ENCODE measurements around the gene SMAD6. TPM values are rescaled to one million over a fixed set of nuclear protein-coding genes. Genes with fewer than 3 reads are reported as not detected.

SMAD6 gene
- total and polyA plus RNA-seq, 2 donors (not counting 1 experiment from before 2014, with no cell fraction given): 0.03 to 0.37 TPM

DNA sequence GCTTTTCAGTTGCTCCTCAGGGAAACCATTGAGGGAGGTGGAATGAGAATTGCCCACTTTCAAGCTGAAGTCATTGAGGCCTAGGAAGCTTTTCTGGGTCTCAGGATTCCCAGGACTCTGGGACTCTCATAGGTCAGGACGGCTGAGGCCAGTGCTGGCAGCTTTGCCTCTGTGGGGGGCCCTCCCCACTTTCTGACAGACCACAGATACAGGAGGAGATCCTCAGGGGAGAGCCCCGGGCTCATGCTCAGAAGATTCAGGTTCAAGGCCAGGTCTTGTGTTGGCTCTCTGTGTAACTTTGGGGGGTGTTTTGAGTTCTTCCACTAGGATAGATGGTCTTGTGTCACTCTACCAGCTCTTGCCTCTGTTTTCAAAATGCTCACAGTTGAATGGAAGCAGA is 50.0 kb downstream of the SMAD6 start:
- H2AFZ ChIP-seq (ENCODE audit: insufficient read depth, low read depth, low read length, poor library complexity, severe bottlenecking): no peak overlapping the region
- no peak overlapping the region for H3K4me2 ChIP-seq (replicated peaks; ENCODE audit: low read depth, low read length, poor library complexity, severe bottlenecking)
- no peak overlapping the region for H3K4me3 ChIP-seq (ENCODE audit: control extremely low read depth in 1 of 5, extremely low read depth in 1 of 5, insufficient read depth in 1 of 5, low read depth in 2 of 5, low read length in 4 of 5)
- no peak overlapping the region for H3K9ac ChIP-seq (ENCODE audit: low read length)
- Mint-ChIP-seq H3K9me3 (ENCODE audit: insufficient read depth) (no peaks in the 10 kb centered on the region), H3K4me1 (peaks cover 2% of the 10 kb centered on the region), H3K27ac (no peak overlapping the region), H3K27me3 (peaks cover 21% of the 10 kb centered on the region), H3K4me3 (no peak overlapping the region)
- ATAC-seq (ENCODE audit: low read depth): no peak
- CTCF ChIA-PET: interaction anchor here (1.4 kb wide), 1 partner anchor 133 kb away, joined by 5 read pairs; no protein-coding TSS in a partner anchor
- POLR2A ChIA-PET: no interaction called here
- H3K9me3 ChIP-seq (ENCODE audit: control extremely low read depth in 1 of 3, control insufficient read depth in 2 of 3, insufficient read depth in 1 of 3, low read length in 2 of 3): peaks cover 0 to 32% (median 14%) of the 10 kb centered on the region in 3 donors
- H4K20me1 ChIP-seq (ENCODE audit: control insufficient read depth, insufficient read depth, low read length, poor library complexity, severe bottlenecking): no peaks in the 10 kb centered on the region
- H3K27ac ChIP-seq (ENCODE audit: low read length in 2 of 2): no peak overlapping the region
- H3K36me3 ChIP-seq (replicated peaks in 1 of 2; ENCODE audit: control extremely low read depth in 1 of 2, control insufficient read depth in 1 of 2, extremely low read depth in 1 of 2, insufficient read depth in 2 of 2, low read length in 1 of 2): no peaks in the 10 kb centered on the region
- intact Hi-C loops (cut with micrococcal nuclease): no loop called here
- WGBS (ENCODE audit: insufficient coverage): 100% methylated on average over 1 of the region's 2 CpGs
- no peaks in the 10 kb centered on the region for H3K4me1 ChIP-seq (ENCODE audit: control insufficient read depth in 2 of 2, insufficient read depth in 2 of 2, low read length in 2 of 2)
- H3K79me2 ChIP-seq (ENCODE audit: control insufficient read depth, insufficient read depth, low read length): no peaks in the 10 kb centered on the region
- TF ChIP-seq, protein P1, sequence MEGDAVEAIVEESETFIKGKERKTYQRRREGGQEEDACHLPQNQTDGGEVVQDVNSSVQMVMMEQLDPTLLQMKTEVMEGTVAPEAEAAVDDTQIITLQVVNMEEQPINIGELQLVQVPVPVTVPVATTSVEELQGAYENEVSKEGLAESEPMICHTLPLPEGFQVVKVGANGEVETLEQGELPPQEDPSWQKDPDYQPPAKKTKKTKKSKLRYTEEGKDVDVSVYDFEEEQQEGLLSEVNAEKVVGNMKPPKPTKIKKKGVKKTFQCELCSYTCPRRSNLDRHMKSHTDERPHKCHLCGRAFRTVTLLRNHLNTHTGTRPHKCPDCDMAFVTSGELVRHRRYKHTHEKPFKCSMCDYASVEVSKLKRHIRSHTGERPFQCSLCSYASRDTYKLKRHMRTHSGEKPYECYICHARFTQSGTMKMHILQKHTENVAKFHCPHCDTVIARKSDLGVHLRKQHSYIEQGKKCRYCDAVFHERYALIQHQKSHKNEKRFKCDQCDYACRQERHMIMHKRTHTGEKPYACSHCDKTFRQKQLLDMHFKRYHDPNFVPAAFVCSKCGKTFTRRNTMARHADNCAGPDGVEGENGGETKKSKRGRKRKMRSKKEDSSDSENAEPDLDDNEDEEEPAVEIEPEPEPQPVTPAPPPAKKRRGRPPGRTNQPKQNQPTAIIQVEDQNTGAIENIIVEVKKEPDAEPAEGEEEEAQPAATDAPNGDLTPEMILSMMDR (IDR thresholded peaks at IDR 0.05): no peak
- no peak for TF ChIP-seq EZH2 (IDR thresholded peaks at IDR 0.05; ENCODE audit: borderline replicate concordance, insufficient read depth, low read depth, low read length, poor library complexity, severe bottlenecking)
- H3K27me3 ChIP-seq (replicated peaks in 1 of 4; ENCODE audit: control extremely low read depth in 1 of 4, control insufficient read depth in 3 of 4, insufficient read depth in 4 of 4, low read length in 3 of 4): peaks cover 0 to 15% (median 8%) of the 10 kb centered on the region in 4 experiments
- no peak for DNase-seq

DNA sequence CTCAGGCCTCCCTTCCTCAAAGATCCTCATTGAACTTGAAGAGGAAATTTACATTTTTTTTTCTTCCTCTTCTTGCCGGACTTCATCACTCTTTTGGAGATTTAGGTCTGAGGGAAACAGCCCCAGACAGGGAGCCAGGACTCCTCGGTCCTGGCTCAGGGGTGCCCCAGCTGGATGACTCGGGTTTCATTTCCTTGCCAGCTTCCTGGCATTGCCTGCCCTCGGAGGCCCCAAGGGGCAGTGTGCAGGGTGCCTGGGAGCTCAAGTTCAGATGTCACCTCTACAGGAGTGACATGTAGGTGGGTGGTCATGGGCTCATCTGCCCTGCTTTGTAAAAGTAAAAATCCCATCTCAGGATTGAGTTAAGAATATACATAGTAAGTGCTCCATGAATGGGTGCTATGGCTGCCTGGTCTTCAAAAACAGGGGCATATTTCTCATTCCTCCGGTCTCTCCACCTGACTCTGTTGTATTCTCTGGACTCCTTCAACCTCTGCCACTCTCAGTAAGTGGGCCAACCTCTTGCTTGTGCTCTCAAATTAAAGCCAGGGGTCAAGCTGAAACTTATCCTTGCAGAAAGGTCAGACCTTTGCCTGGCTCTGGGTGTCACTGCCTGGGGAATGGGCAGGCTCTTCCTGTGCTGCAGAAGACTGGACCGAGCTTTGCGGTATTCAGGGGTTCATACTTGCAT is 51.8 kb downstream of the SMAD6 start:
- Mint-ChIP-seq H3K4me3 (no peak overlapping the region), H3K27me3 (peaks cover 21% of the 10 kb centered on the region), H3K9me3 (ENCODE audit: insufficient read depth) (no peaks in the 10 kb centered on the region), H3K27ac (no peak overlapping the region), H3K4me1 (peaks cover 2% of the 10 kb centered on the region)
- Histone ChIP-seq H3K79me2 (ENCODE audit: control insufficient read depth, insufficient read depth, low read length) (no peaks in the 10 kb centered on the region), H3K9me3 (ENCODE audit: control extremely low read depth in 1 of 3, control insufficient read depth in 2 of 3, insufficient read depth in 1 of 3, low read length in 2 of 3) (peaks cover 0 to 39% (median 14%) of the 10 kb centered on the region in 3 donors), H3K9ac (ENCODE audit: low read length) (no peak overlapping the region), H4K20me1 (ENCODE audit: control insufficient read depth, insufficient read depth, low read length, poor library complexity, severe bottlenecking) (no peaks in the 10 kb centered on the region), H3K4me3 (ENCODE audit: control extremely low read depth in 1 of 5, extremely low read depth in 1 of 5, insufficient read depth in 1 of 5, low read depth in 2 of 5, low read length in 4 of 5) (no peak overlapping the region), H2AFZ (ENCODE audit: insufficient read depth, low read depth, low read length, poor library complexity, severe bottlenecking) (no peak overlapping the region), H3K4me1 (ENCODE audit: control insufficient read depth in 2 of 2, insufficient read depth in 2 of 2, low read length in 2 of 2) (no peaks in the 10 kb centered on the region), H3K27me3 (replicated peaks in 1 of 4; ENCODE audit: control extremely low read depth in 1 of 4, control insufficient read depth in 3 of 4, insufficient read depth in 4 of 4, low read length in 3 of 4) (peaks cover 0 to 15% (median 8%) of the 10 kb centered on the region in 4 experiments), H3K4me2 (replicated peaks; ENCODE audit: low read depth, low read length, poor library complexity, severe bottlenecking) (no peak overlapping the region), H3K27ac (ENCODE audit: low read length in 2 of 2) (no peak overlapping the region), H3K36me3 (replicated peaks in 1 of 2; ENCODE audit: control extremely low read depth in 1 of 2, control insufficient read depth in 1 of 2, extremely low read depth in 1 of 2, insufficient read depth in 2 of 2, low read length in 1 of 2) (no peaks in the 10 kb centered on the region)
- CTCF ChIA-PET: no interaction called here
- POLR2A ChIA-PET: no interaction called here
- no peak for ATAC-seq (ENCODE audit: low read depth)
- no peak for DNase-seq
- TF ChIP-seq, protein P1 (IDR thresholded peaks at IDR 0.05): no peak
- no peak for TF ChIP-seq EZH2 (IDR thresholded peaks at IDR 0.05; ENCODE audit: borderline replicate concordance, insufficient read depth, low read depth, low read length, poor library complexity, severe bottlenecking)
- intact Hi-C loops (cut with micrococcal nuclease): no loop called here
- 51% methylated on average over 4 of the region's 7 CpGs for WGBS (ENCODE audit: insufficient coverage)
